Non-pigmented ciliary epithelial cell (primary cell): ENCODE data around the gene NEK10.

ENCODE experiments used
- DNase-seq: peaks from one replicate; pipeline ENCODE4 v3.0.0-alpha.2; 2010; ENCODE audit warnings: low read depth

Gene NEK10

GRCh38 chr3:27176256-27176655, 192.9 kb downstream of the NEK10 start:
- DNase-seq: no peak

- no peak for DNase-seq
These were observed 194.7 kb downstream of the NEK10 start for GRCh38 chr3:27174530-27174929.

- no peak for DNase-seq
These were observed 198.1 kb downstream of the NEK10 start for GRCh38 chr3:27171113-27171512.

- DNase-seq: peak; percentile 93
These were observed 202.3 kb downstream of the NEK10 start for GRCh38 chr3:27166888-27167287.

GRCh38 chr3:27165321-27165721, 203.9 kb downstream of the NEK10 start:
- DNase-seq: peak; percentile 83

- DNase-seq: no peak
These were observed 208.3 kb downstream of the NEK10 start for GRCh38 chr3:27160779-27161287.

GRCh38 chr3:27160146-27160545, 209.0 kb downstream of the NEK10 start:
- DNase-seq: no peak

- DNase-seq: no peak
These were observed 222.0 kb downstream of the NEK10 start for GRCh38 chr3:27147215-27147614.

- no peak for DNase-seq
These were observed 222.4 kb downstream of the NEK10 start for GRCh38 chr3:27146786-27147185.

GRCh38 chr3:27145719-27146118, 223.5 kb downstream of the NEK10 start:
- no peak for DNase-seq

GRCh38 chr3:27141668-27142067, 227.5 kb downstream of the NEK10 start:
- DNase-seq: no peak

- no peak for DNase-seq
These were observed 230.6 kb downstream of the NEK10 start for GRCh38 chr3:27138562-27138961.

GRCh38 chr3:27138005-27138404, 231.2 kb downstream of the NEK10 start:
- DNase-seq: no peak

- DNase-seq: peak; percentile 20
These were observed 234.9 kb downstream of the NEK10 start for GRCh38 chr3:27134171-27134796.

GRCh38 chr3:27133060-27133459, 236.1 kb downstream of the NEK10 start:
- DNase-seq: no peak

GRCh38 chr3:27130796-27131195, 238.4 kb downstream of the NEK10 start:
- no peak for DNase-seq

- no peak for DNase-seq
These were observed 241.3 kb downstream of the NEK10 start for GRCh38 chr3:27127879-27128278.

- no peak for DNase-seq
These were observed 242.0 kb downstream of the NEK10 start for GRCh38 chr3:27127195-27127594.

GRCh38 chr3:27125821-27126501, 243.2 kb downstream of the NEK10 start:
- DNase-seq: no peak

GRCh38 chr3:27119639-27120038, 249.5 kb downstream of the NEK10 start:
- no peak for DNase-seq

- DNase-seq: no peak
These were observed 253.8 kb downstream of the NEK10 start for GRCh38 chr3:27115352-27115751.

- DNase-seq: peak; percentile 17
These were observed 254.5 kb downstream of the NEK10 start for GRCh38 chr3:27114684-27115083.

- DNase-seq: no peak
These were observed 255.1 kb downstream of the NEK10 start for GRCh38 chr3:27114129-27114528.

GRCh38 chr3:27110020-27110419, 259.2 kb downstream of the NEK10 start:
- DNase-seq: no peak
